Type B pancreatic cell (in vitro differentiated cells): ENCODE results near the gene KIF1B. TPM values are rescaled to one million over a fixed set of nuclear protein-coding genes. Genes with fewer than 3 reads are reported as not detected.

Source experiments
- DNase-seq: peaks from one replicate; pipeline ENCODE4 v3.0.0; 2021; ENCODE audit warnings: mixed read lengths; ENCODE audit not compliant: unreplicated experiment; ENCODE audit errors: extremely low spot score
- H3K27ac Mint-ChIP-seq: 2 replicates; pipeline ENCODE4 v1.8.0; 2021; ENCODE audit warnings: mild to moderate bottlenecking, mixed read lengths
- H3K27me3 Mint-ChIP-seq: 2 replicates; pipeline ENCODE4 v1.8.0; 2021; ENCODE audit warnings: mixed read lengths
- H3K36me3 Mint-ChIP-seq: 2 replicates; pipeline ENCODE4 v1.8.0; 2021; ENCODE audit warnings: mixed read lengths
- H3K4me1 Mint-ChIP-seq: one replicate; pipeline ENCODE4 v1.8.0; 2021; ENCODE audit warnings: mixed read lengths; ENCODE audit not compliant: unreplicated experiment
- H3K4me3 Mint-ChIP-seq: 2 replicates; pipeline ENCODE4 v1.8.0; 2021; ENCODE audit warnings: mild to moderate bottlenecking, mixed read lengths
- H3K9me3 Mint-ChIP-seq: 2 replicates; pipeline ENCODE4 v1.8.0; 2021; ENCODE audit warnings: mixed read lengths
- total RNA-seq: library from RNA; stranded (reverse); gene quantifications from 2 replicates; pipeline ENCODE4 v1.2.1, GENCODE V29; 2021; ENCODE audit warnings: low replicate concordance
- TF ChIP-seq, protein P1 (sequence below): fragments of 200-600 bp; sonication (generic); conservative IDR thresholded peaks from 2 replicates; pipeline ENCODE4 v1.5.0; 2021; ENCODE audit warnings: antibody characterized with exemption, mild to moderate bottlenecking

Gene KIF1B
- total RNA-seq, 1 donor from 2014 or later, result 64.3 TPM

GRCh38 chr1:10187026-10187334, 23.4 kb upstream of the KIF1B start:
- H3K27me3 Mint-ChIP-seq, result no peaks in the 10 kb centered on the region
- no peaks in the 10 kb centered on the region for H3K9me3 Mint-ChIP-seq
- H3K4me3 Mint-ChIP-seq, result no peak overlapping the region
- peaks cover 10% of the 10 kb centered on the region for H3K4me1 Mint-ChIP-seq
- no peak for DNase-seq
- TF ChIP-seq, protein P1, sequence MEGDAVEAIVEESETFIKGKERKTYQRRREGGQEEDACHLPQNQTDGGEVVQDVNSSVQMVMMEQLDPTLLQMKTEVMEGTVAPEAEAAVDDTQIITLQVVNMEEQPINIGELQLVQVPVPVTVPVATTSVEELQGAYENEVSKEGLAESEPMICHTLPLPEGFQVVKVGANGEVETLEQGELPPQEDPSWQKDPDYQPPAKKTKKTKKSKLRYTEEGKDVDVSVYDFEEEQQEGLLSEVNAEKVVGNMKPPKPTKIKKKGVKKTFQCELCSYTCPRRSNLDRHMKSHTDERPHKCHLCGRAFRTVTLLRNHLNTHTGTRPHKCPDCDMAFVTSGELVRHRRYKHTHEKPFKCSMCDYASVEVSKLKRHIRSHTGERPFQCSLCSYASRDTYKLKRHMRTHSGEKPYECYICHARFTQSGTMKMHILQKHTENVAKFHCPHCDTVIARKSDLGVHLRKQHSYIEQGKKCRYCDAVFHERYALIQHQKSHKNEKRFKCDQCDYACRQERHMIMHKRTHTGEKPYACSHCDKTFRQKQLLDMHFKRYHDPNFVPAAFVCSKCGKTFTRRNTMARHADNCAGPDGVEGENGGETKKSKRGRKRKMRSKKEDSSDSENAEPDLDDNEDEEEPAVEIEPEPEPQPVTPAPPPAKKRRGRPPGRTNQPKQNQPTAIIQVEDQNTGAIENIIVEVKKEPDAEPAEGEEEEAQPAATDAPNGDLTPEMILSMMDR, result no peak
- no peak overlapping the region for H3K27ac Mint-ChIP-seq
- H3K36me3 Mint-ChIP-seq, result peaks cover 16% of the 10 kb centered on the region

DNA sequence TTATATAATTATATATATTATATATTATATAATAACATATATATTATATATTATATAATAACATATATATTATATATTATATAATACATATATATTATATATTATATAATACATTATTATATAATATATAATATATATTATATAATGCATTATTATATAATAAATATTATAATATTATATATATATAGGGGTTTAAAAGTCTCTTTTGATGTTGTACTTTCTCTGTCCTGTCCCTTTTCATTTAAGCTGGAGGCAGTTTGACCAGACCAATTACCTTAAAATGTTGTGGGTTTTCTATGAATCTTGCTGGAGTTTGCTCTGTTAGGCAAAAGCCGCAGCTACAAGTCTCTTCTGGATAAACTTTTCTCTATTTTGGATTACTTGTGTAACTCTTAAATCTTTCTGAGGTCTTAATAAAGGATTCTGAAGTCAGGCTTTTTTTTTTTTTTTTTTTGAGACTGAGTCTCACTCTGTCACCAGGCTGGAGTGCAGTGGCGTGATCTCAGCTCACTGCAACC, 22.2 kb upstream of the KIF1B start:
- no peaks in the 10 kb centered on the region for H3K9me3 Mint-ChIP-seq
- TF ChIP-seq, protein P1, result no peak
- H3K4me3 Mint-ChIP-seq, result no peak overlapping the region
- DNase-seq, result no peak
- no peaks in the 10 kb centered on the region for H3K27me3 Mint-ChIP-seq
- peaks cover 10% of the 10 kb centered on the region for H3K36me3 Mint-ChIP-seq
- H3K4me1 Mint-ChIP-seq, result peaks cover 10% of the 10 kb centered on the region
- H3K27ac Mint-ChIP-seq, result peak overlapping the region; percentile 20

- DNase-seq, result no peak
- Mint-ChIP-seq H3K4me3 (no peak overlapping the region), H3K27me3 (no peaks in the 10 kb centered on the region)
These were observed 20.7 kb upstream of the KIF1B start for GRCh38 chr1:10189659-10190058.

DNA sequence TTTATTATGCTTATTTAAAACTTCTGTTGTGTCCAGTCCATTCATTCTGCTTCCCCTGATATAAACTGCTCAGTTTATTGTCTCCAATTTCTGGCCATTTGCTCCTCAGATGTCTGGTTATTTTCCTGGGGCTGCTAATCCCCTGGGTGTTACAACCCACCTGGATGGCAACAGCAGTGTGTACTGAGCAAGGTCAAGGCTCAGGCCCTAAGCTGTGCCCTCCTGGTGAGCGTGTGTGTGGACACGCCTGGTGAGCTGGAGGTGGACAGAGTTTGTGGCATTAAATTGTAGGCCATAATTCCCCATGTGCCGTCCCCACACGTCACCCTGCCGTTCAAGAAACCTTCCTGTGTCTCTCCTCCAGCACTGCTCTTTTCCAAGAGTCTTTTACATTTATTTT, 18.1 kb upstream of the KIF1B start:
- TF ChIP-seq, protein P1, result no peak

More at GRCh38 chr1:10189659-10190058, 20.7 kb upstream of the KIF1B start:
- Mint-ChIP-seq H3K27ac (peak overlapping the region; percentile 67), H3K9me3 (no peaks in the 10 kb centered on the region), H3K36me3 (peaks cover 4% of the 10 kb centered on the region), H3K4me1 (peaks cover 10% of the 10 kb centered on the region)
- TF ChIP-seq, protein P1, result no peak

GRCh38 chr1:10193288-10193687, 17.1 kb upstream of the KIF1B start:
- no peak for DNase-seq
- H3K27me3 Mint-ChIP-seq, result no peaks in the 10 kb centered on the region
- H3K9me3 Mint-ChIP-seq, result no peaks in the 10 kb centered on the region
- TF ChIP-seq, protein P1, result no peak
- H3K36me3 Mint-ChIP-seq, result no peaks in the 10 kb centered on the region
- no peak overlapping the region for H3K27ac Mint-ChIP-seq
- no peaks in the 10 kb centered on the region for H3K4me1 Mint-ChIP-seq
- H3K4me3 Mint-ChIP-seq, result no peak overlapping the region

More for the DNA sequence above, 18.1 kb upstream of the KIF1B start:
- H3K27ac Mint-ChIP-seq, result no peak overlapping the region
- no peaks in the 10 kb centered on the region for H3K9me3 Mint-ChIP-seq
- DNase-seq, result no peak
- no peaks in the 10 kb centered on the region for H3K4me1 Mint-ChIP-seq
- no peaks in the 10 kb centered on the region for H3K36me3 Mint-ChIP-seq
- H3K27me3 Mint-ChIP-seq, result no peaks in the 10 kb centered on the region
- no peak overlapping the region for H3K4me3 Mint-ChIP-seq

DNA sequence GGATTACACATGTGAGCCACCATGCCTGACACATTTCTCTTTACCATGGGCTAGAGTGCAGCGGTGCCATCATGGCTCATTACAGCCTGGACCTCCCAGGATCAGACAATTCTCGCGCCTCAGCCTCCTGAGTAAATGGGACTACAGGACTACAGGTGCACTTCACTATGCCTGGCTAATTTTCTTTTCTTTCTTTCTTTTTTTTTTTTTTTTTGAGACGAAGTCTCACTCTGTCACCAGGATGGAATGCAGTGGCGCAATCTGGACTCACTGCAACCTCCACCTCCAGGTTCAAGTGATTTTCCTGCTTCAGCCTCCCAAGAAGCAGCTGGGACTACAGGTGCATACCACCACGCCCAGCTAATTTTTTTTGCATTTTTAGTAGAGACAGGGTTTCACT, 14.8 kb upstream of the KIF1B start:
- Mint-ChIP-seq H3K27ac (peak overlapping the region; percentile 55), H3K9me3 (no peaks in the 10 kb centered on the region), H3K4me1 (no peaks in the 10 kb centered on the region), H3K36me3 (no peaks in the 10 kb centered on the region), H3K27me3 (no peaks in the 10 kb centered on the region), H3K4me3 (no peak overlapping the region)
- TF ChIP-seq, protein P1, result no peak
- DNase-seq, result no peak
